Lower leg skin (tissue), 3 donors: Measurements from ENCODE around the gene SNTG2.

Source experiments
- POLR2A ChIP-seq, 2 donors: fragments of 450-650 bp; IDR thresholded peaks; one replicate each; pipeline ENCODE4 v1.6.1; 2016 to 2017; ENCODE audit warnings: antibody characterized with exemption in 2 of 2, mild to moderate bottlenecking in 1 of 2, moderate library complexity in 1 of 2
- TF ChIP-seq, protein P1 (sequence below), 3 donors: fragments of 450-650 bp; IDR thresholded peaks; one replicate each; pipeline ENCODE4 v1.5.1; 2016; ENCODE audit warnings: antibody characterized with exemption in 3 of 3, mild to moderate bottlenecking in 3 of 3, moderate library complexity in 2 of 3

DNA sequence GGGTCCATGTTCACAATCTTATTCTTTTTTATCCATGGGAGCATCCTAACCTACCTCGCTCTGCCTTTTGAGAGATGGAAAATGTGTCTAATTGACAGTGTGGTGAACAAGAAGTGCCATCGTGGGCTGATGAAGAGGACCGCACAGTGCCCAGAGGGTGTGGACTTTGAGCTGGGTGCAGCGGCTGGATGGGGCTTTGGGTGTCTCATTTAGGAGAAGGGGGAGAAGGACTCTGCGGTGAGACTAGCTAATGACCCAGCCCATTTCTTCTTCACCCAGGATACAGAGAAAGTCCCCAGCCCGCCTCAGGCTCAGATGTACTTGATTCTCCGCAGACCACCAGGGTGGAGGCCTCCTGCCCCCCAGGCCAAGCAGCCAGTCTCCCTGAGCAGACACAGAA is 33.7 kb upstream of the SNTG2 start:
- TF ChIP-seq, protein P1, sequence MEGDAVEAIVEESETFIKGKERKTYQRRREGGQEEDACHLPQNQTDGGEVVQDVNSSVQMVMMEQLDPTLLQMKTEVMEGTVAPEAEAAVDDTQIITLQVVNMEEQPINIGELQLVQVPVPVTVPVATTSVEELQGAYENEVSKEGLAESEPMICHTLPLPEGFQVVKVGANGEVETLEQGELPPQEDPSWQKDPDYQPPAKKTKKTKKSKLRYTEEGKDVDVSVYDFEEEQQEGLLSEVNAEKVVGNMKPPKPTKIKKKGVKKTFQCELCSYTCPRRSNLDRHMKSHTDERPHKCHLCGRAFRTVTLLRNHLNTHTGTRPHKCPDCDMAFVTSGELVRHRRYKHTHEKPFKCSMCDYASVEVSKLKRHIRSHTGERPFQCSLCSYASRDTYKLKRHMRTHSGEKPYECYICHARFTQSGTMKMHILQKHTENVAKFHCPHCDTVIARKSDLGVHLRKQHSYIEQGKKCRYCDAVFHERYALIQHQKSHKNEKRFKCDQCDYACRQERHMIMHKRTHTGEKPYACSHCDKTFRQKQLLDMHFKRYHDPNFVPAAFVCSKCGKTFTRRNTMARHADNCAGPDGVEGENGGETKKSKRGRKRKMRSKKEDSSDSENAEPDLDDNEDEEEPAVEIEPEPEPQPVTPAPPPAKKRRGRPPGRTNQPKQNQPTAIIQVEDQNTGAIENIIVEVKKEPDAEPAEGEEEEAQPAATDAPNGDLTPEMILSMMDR (IDR thresholded peaks at IDR 0.05) = no peak
- no peak for TF ChIP-seq POLR2A (IDR thresholded peaks at IDR 0.05)
